ENCODE data around the gene PXDN. TPM values are rescaled to one million over a fixed set of nuclear protein-coding genes. Genes with fewer than 3 reads are reported as not detected.

PXDN gene
- total RNA-seq, 1 donor from 2014 or later = 109 TPM

DNA sequence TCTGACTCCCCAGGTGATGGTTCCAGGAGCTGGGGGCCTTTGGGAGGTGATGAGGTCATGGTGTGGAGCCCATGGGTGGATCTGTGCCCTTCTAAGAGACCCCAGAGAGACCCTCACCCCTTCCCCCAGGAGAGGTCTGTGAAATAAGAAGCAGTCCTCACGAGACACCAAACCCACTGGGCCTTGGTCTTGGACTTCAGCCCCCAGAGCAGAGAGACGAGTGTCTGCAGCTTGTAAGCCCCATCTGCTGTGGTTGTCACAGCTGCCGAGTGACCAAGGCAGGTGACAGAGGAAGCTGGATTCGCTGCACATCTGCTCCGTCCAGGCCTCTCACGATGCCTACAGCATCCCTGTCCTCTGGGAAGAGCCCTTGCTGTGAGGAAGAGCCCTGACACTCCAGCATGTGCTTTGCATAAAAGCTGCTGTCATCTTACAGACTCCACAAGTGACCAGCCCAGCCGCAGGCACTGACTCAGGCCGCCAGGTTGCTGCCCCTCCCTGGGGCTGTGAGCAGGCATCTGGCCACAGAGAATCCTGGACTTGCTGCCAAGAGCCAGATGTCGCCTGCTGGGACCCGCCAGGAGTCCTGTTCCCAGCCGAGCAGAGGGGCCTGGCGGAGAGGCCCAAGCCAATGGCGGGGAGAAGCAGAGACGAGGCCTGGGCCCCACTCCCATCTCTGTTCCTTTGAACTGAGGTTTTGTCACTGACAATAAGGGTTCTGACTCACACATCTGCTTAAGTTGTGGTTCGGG is 150.8 kb downstream of the PXDN start:
- DNase-seq = peak; percentile 9

DNA sequence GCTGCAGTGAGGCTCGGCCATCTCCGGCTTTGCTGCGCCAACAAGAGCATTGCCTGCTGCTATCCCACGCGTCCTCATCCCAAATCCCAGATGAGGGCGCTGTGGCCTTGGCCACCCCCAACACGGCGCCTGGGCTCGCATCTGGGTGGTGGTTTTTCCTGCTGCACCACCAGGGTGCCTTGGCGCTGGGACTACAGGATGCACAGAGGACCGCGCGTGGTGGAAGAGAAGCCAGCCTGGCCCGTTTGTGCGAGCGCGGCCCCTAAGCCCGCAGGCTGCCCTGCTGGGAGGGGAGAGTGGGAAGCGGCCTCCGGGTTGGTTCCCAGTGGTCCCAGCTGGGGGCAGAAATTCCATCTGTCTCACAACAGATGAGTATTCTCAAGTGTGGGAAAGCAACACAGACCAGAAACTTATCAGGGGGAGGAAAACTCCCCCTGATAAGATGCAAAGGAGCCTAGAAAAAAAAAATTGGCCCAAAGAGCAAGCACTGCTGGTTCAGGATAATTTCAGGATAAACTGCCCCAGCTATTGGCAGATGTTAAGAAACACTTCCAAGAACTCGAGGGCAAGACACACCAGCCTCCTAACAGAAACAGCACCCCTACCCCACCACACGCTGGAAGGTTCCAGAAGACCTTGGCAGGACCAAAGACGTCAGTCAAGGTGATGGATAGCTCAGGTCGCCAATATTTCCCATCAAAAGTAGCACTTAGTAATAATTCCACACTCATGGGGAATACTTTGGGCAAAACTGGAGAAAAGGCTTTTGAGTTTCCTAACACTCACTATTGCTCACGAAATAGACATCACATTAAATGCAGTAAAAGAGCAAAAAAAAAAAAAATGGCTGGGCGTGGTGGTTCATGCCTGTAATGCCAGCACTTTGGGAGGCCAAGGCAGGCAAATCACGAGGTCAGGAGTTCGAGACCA is 152.1 kb downstream of the PXDN start:
- DNase-seq = peak; percentile 38

- no peak for DNase-seq
These were observed 152.9 kb downstream of the PXDN start for GRCh38 chr2:1591461-1591770.

- no peak for DNase-seq
These were observed 153.5 kb downstream of the PXDN start for GRCh38 chr2:1590596-1591460.

DNA sequence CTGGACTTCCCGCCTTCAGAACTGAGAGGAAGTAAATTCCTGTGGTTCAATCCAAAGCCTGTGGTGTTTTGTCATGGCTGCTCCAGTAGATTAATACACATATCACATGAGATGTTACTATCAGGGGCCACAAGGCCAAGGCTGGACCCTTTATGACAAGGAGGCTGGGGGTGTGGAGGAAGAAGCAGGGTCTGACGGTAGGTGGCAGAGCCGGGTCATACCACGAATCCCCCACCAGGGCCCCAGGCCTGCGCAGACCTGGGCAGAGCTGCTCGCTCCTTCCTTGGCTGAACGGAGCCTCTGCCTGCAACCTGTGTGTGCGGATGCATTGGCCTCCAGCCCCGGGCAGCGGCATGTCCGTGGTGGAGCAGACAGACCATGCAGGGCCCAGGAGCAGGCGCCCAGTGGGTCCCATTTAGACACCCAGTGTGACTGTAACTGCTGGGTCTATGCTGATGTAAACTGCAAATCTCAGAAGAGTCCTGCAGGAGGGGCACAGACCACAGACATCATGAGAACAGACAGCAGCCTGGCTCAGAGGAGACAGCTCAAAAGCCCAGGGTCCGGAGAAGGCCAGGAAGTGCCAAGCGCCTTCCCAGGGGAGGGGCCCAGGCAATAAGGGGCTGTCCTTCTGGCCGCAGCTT is 155.2 kb downstream of the PXDN start:
- no peak for DNase-seq

DNA sequence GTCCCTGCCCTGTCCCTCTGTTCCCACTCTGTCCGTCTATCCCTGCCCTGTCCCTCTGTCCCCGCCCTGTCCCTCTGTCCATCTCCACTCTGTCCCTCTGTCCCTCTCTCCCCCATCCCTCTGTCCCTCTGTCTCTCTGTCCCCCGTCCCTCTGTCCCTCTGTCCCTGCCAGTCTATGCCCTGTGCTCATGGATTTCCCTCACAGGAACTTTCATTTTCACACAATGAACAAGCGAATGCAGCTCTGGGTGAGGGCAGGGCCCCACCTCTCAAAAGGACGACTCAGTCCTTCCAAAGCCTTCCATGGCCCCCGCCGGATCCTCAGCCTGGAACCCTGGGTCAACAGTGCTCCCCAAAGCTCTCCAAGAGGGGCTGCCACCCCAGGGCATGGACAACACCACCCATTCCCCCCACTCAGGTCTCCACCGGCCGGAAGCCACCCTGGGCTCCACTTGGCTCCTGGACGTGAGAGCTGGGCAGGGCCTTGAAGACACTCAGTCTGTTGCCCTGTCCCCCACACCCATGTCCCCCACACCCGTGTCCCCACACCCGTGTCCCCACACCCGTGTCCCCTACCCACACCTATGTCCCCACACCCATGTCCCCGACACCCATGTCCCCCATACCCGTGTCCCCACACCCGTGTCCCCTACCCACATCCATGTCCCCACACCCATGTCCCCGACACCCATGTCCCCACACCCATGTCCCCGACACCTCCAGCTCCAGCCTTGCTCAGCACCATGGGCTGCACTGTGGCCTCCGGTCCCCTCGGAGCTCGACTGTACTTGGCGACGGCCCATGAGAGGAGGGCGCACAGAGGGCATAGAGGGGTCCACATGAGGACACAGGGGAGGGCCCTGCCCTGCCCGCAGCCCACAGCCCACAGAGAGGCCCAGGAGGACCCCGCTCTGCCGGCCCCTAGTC is 156.0 kb downstream of the PXDN start:
- DNase-seq = no peak

DNA sequence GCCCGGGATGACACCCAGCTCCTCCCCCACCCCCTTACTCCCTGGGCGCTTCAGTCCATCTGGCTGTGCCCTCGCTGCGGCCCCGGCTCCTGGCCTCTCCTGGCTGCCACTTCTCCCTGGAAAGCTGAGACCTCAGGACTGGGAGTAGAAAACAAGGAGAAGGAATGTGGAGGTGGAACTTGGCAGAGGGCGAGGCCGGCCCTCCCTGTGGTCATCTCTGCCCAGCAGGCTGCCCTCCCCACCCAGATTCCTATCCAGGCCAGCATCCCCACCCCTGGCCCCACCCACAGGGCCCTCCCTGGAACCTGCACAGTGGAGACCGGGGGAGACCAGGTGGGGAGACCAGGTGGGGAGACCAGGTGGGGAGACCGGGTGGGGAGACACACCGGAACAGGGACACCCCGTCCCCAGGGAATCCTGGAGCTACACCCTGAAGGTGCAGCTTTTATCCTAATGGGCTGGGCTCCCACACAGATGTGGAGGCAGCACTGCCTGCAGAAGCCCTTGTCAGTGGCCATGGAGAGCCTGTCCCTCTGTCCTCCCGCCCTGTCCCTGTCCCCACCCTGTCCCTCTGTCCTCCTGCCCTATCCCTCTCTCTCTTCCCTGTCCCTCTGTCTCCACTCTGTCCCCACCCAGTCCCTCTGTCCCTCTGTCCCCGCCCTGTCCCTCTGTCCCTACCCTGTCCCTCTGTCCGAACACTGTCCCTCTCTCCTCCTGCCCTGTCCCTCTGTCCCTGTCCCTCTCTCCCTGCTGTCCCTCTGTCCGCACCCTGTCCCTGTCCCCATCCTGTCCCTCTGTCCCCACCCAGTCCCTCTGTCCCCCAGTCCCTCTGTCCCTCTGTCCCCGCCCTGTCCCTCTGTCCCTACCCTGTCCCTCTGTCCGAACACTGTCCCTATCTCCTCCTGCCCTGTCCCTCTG is 157.1 kb downstream of the PXDN start:
- DNase-seq = no peak

DNA sequence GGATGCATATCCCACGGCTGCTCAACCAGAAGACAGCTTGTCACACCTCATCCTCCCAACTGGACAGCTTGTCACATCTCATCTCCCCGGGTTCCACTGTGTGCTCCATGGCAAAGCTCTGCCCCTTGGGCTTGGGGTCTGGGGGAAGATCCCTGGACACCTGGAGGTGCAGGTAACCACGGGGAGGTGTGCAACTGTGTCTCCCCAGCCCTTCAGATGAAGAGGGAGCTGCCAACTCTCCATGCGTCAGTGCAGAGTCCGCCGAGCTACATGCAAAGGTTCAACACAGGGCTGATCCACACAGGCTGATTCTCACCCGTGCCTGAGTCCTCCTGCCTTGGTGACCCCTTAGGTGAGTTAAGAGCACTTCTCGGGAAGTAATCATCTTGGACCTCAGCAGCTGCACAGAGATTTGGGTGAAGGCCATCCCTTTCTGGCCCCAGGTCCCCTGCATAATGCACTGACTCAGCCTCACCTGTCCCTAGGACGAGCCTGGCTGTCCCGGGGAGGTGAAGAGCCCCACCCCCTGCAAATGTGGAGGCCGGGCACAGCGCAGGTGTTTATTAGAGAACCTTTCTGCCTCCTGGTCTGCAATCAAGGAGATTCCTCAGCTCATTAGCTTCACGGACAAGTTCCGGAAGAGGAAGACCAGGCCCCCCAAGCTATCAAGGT is 157.9 kb downstream of the PXDN start:
- DNase-seq = no peak

- no peak for DNase-seq
These were observed 158.7 kb downstream of the PXDN start for GRCh38 chr2:1585635-1586034.

DNA sequence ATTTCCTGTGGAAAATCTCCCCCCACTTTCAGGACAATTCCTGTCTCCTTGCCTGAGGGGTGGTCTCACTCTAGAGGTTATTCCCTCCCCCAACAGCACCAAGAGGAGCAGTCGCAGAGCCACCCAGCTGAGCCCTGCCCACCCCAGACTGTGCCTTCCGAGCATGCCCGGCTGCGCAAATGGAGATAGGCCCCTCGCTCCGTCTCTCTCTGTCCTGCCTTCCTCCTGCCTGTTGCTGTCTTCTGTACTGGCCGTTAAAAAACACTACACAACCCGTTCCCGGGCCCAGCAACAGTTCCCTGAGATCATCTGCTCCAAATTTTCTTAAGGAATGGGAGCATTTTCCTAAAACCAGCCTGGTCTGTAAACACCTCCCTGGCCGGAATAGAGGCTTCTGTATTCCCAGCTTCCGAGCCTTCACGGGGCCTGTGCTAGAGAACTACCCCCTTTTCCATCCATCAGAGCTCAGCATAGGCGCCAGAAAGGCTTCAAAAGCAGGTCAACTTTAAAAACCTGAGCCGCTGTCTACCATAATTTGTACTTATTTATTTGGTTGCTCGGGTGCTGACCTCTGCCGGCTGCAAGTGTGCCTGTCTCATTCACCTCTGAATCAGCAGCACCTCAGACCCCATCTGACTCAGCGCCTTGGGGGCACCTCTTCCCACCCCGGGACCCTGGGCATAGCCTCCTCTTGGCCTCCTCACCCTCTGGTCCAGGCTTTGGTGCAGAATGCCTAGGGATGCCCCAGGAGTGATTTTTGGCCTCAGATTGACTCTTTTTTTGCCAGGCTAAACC is 159.4 kb downstream of the PXDN start:
- DNase-seq = no peak

DNA sequence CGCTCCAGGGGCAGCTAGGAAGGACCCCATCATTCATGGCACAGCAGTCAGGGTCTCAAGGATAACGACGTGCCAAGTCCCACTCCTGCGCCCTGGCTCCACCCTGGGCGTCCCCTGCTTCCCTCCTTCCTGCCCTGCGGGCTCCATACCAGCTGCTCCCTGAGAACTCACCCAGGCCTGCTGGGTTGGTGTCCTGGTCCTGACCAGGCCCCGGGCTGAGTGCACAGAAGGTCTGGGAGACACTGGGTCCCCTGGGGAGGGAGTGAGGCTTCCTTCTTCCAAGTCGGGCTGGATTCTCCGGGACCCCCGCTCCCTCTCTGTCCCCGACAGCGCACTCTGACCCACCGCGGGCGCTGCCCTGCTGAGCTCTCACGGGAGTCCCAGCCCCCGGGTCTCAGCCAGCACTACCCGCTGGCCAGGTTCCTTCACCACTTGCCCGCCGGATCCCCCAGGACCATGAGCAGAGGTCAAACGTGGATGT is 160.2 kb downstream of the PXDN start:
- DNase-seq = no peak

DNA sequence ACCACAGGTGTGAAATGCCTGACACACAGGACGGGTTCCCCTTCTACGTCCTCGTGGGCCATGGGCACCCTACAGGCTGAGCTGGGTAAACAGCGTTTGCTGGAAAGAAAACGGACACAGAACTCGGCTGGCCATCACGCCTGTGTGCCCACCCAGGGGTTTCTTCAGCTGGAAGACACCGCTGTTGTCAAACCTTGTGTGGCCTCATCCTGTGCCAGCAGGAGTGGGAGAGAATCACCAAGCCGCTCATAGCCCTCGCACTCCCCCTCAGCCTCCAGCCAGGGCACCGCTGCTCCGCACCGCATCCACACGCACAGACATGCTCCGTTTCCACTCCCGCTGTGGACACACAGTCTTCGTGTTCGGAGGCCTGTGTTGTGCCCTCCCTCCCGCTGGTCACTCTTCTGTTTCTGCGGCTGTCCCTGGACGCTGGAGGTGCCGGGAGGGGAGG is 161.4 kb downstream of the PXDN start:
- no peak for DNase-seq

GRCh38 chr2:1581965-1582625 is 162.2 kb downstream of the PXDN start:
- peak; percentile 65 for DNase-seq

All from skin of body (tissue), 2 donors.